BJ (cell line): ENCODE results near the gene ALKBH7. TPM values are rescaled to one million over a fixed set of nuclear protein-coding genes. Genes with fewer than 3 reads are reported as not detected.

Experiments
- CTCF ChIA-PET: fragments of 350-600 bp; formaldehyde crosslinking; extraction: SDS; loops from one replicate; lab custom pipeline; 2021; ENCODE audit warnings: antibody characterized with exemption, inconsistent platforms; lab: Yijun Ruan, JAX
- POLR2A ChIA-PET: fragments of 300-600 bp; sonication (Branson Sonifier 250); formaldehyde crosslinking; extraction: SDS; loops from one replicate; lab custom pipeline; 2021; ENCODE audit warnings: antibody characterized with exemption; lab: Charles Lee
- DNase-seq: peaks from one replicate; pipeline ENCODE4 v3.0.0-alpha.2; 2011; ENCODE audit warnings: low read depth
- H3K27me3 ChIP-seq: 2 replicates; pipeline ENCODE4 v1.6.0; 2011; ENCODE audit warnings: low read length; ENCODE audit not compliant: control insufficient read depth, insufficient read depth
- H3K36me3 ChIP-seq: 2 replicates; pipeline ENCODE4 v1.5.1; 2011; ENCODE audit warnings: low read length; ENCODE audit not compliant: control insufficient read depth, insufficient read depth
- H3K4me3 ChIP-seq: 2 replicates; pipeline ENCODE4 v1.5.1; 2011; ENCODE audit warnings: low read depth, mild to moderate bottlenecking, control low read depth, low read length
- CTCF ChIP-seq: IDR thresholded peaks from 2 replicates; pipeline ENCODE4 v1.5.1; 2011; ENCODE audit warnings: low read depth, mild to moderate bottlenecking, control low read depth, inconsistent platforms, low read length, moderate library complexity; ENCODE audit not compliant: insufficient read depth
- polyA plus RNA-seq: library from polyadenylated mRNA; depleted of rRNA; stranded (reverse); fragments of >200 nt; gene quantifications from 2 replicates; pipeline ENCODE4 v1.2.3, GENCODE V29; 2011

The ALKBH7 gene
- polyA plus RNA-seq, 1 experiment, result 40.9 TPM

- Histone ChIP-seq H3K4me3 (no peak overlapping the region), H3K36me3 (no peaks in the 10 kb centered on the region), H3K27me3 (no peaks in the 10 kb centered on the region)
- DNase-seq, result peak; percentile 20
- ChIA-PET POLR2A (no interaction called here), CTCF (interaction anchor here (0.6 to 1.8 kb wide), 4 partner anchors 9 to 238 kb away, joined by 3 to 6 read pairs (median 4); no protein-coding TSS in a partner anchor)
- TF ChIP-seq CTCF, result no peak
Measured at GRCh38 chr19:6402837-6403608, 30.4 kb downstream of the ALKBH7 start.

DNA sequence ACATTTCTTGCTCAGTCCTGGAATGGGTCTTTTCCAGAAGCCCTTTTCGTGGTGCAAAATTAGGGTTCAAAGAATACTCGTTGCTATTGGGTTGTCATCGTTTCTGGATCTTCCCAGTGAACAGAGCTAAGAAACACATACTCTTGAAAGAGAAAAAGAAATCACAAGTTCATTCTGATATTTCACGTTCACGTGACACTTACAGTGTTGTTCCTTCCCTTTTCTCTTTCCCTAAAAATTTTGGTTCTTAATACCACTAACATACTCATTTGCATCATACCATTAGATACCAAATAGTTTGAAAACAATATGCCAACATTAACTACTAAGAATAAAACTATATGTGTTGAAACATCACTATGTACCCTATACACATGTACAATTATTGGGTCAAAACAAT is 33.8 kb downstream of the ALKBH7 start:
- TF ChIP-seq CTCF, result no peak
- POLR2A ChIA-PET, result no interaction called here
- CTCF ChIA-PET, result no interaction called here

GRCh38 chr19:6409346-6409745 is 36.8 kb downstream of the ALKBH7 start:
- Histone ChIP-seq H3K36me3 (peaks cover 9% of the 10 kb centered on the region), H3K4me3 (no peak overlapping the region), H3K27me3 (no peaks in the 10 kb centered on the region)
- ChIA-PET POLR2A (no interaction called here), CTCF (interaction anchor here (0.6 to 0.9 kb wide), 2 partner anchors 9 to 72 kb away, joined by 3 read pairs; no protein-coding TSS in a partner anchor)
- TF ChIP-seq CTCF, result no peak
- DNase-seq, result no peak

More for the DNA sequence above, 33.8 kb downstream of the ALKBH7 start:
- DNase-seq, result no peak
- no peaks in the 10 kb centered on the region for H3K36me3 ChIP-seq
- no peaks in the 10 kb centered on the region for H3K27me3 ChIP-seq
- no peak overlapping the region for H3K4me3 ChIP-seq

- TF ChIP-seq CTCF, result no peak
- Histone ChIP-seq H3K4me3 (no peak overlapping the region), H3K27me3 (no peaks in the 10 kb centered on the region), H3K36me3 (peaks cover 26% of the 10 kb centered on the region)
- CTCF ChIA-PET, result interaction anchor here (1.3 to 1.9 kb wide), 3 partner anchors 8 to 10 kb away, joined by 5 to 6 read pairs (median 6); no protein-coding TSS in a partner anchor
- POLR2A ChIA-PET, result no interaction called here
- no peak for DNase-seq
Measured at GRCh38 chr19:6412061-6412446, 39.5 kb downstream of the ALKBH7 start.

DNA sequence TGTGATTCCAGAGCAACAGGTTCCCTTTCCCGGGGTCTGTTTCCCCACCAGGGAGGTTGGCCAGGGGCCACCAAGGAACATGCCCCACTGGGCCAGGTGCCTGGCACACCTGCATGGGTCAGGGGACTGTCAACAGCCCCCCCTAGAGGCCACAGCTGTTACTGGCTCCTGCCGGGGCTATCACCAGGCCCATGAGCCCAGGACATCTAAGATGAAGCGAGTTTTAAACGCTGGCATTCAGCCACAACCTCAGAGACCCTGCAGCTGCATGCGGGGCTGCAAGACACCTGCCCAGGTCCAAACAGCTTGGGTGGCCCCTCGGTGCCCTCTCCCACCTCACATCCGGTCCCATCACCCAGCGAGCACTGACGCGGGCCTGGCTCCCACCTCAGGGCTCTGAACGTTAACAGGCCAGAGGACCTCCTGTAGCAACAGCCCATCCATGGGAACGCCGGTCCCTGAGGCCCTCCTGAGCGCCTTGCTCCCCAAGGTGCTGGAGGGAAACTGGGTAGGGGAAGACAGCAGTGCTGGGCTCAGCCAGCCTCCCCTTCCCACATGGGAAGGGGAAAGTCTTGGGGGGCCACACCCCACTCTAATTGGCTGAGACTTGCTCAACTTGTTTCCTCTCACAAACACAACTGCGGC is 40.0 kb downstream of the ALKBH7 start:
- Histone ChIP-seq H3K27me3 (no peaks in the 10 kb centered on the region), H3K36me3 (peaks cover 31% of the 10 kb centered on the region), H3K4me3 (no peak overlapping the region)
- POLR2A ChIA-PET, result no interaction called here
- CTCF ChIA-PET, result interaction anchor here (1.3 to 1.9 kb wide), 3 partner anchors 8 to 11 kb away, joined by 5 to 6 read pairs (median 6); no protein-coding TSS in a partner anchor
- DNase-seq, result no peak
- peak; percentile 59 for TF ChIP-seq CTCF
